Measurements from ENCODE around the gene AUP1.
A peak's percentile ranks its signal among the peaks of the same experiment; 100 is the strongest.
"Not testable (repeated sequence)": the region's sequence is repeated elsewhere in the genome, so short reads cannot be mapped to it uniquely, and the experiment has no call there.

AUP1 gene, protein sequence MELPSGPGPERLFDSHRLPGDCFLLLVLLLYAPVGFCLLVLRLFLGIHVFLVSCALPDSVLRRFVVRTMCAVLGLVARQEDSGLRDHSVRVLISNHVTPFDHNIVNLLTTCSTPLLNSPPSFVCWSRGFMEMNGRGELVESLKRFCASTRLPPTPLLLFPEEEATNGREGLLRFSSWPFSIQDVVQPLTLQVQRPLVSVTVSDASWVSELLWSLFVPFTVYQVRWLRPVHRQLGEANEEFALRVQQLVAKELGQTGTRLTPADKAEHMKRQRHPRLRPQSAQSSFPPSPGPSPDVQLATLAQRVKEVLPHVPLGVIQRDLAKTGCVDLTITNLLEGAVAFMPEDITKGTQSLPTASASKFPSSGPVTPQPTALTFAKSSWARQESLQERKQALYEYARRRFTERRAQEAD

DNA sequence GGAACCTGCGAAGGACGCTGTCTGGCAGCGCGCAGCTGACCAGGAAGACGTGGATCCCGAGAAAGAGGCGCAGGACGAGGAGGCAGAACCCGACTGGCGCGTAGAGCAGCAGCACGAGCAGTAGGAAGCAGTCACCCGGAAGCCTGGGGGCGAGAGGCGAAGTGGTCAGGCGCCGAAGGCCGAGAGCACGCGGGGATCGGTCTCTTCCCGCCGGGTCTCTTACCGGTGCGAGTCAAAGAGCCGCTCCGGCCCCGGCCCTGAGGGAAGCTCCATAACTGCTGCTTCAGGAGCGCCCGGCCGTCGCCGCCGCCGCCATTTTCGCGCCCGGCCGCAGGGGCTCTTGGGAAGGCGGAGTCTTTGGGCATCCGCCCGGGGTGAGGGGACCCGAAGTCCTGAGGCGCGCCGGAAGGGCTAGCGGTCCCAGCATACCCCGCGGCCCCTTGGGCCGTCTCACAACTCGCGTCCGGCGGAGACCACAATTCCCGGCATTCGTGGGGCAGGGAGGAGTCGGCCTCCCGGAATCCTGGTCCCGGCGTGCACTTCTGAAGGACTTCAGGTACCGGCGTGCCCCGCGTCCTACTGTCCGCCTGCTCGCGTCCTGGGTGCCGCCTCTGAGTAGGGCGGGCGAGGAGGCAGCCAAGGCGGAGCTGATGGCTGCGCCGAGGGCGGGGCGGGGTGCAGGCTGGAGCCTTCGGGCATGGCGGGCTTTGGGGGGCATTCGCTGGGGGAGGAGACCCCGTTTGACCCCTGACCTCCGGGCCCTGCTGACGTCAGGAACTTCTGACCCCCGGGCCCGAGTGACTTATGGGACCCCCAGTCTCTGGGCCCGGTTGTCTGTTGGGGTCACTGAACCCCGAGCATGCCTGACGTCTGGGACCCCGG, at the start of gene AUP1, which contains the start of gene HTRA2:
TSS of gene AUP1 (minus strand) at position 350 of the 882 bp plus-strand sequence. CDS start at position 273, 77 bp downstream.
TSS of gene HTRA2 (plus strand) at position 577 of the 882 bp plus-strand sequence. CDS start at position 651, 74 bp downstream.
- DNase-seq (ENCODE audit: low spot score) = peak; percentile 93

- no peak for DNase-seq (ENCODE audit: low spot score)
Observed at GRCh38 chr2:74578408-74578807, 48.9 kb upstream of the AUP1 start.

- no peak for DNase-seq (ENCODE audit: low spot score)
Observed at GRCh38 chr2:74577448-74577847, 47.9 kb upstream of the AUP1 start.

DNA sequence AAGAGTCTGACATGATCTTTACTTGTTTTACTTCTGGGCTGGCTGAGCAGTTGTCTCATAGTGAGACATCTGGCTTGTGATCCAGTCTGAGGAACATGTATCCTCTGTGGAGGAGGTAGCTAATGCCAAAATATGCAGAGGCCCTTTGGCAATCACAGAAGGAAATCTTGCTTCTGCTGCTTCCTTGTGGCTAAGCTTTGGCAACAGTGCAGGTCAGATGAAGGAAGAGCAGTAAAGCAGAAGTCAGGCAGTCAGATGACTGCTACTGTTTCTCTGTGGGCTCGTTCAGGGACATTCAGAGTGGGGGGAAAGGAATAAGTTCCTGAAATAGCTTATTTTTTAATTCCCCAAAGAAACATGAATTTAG, 47.3 kb upstream of the AUP1 start:
- DNase-seq (ENCODE audit: low spot score) = no peak

GRCh38 chr2:74576211-74576862, 46.8 kb upstream of the AUP1 start:
- no peak for DNase-seq (ENCODE audit: low spot score)

DNA sequence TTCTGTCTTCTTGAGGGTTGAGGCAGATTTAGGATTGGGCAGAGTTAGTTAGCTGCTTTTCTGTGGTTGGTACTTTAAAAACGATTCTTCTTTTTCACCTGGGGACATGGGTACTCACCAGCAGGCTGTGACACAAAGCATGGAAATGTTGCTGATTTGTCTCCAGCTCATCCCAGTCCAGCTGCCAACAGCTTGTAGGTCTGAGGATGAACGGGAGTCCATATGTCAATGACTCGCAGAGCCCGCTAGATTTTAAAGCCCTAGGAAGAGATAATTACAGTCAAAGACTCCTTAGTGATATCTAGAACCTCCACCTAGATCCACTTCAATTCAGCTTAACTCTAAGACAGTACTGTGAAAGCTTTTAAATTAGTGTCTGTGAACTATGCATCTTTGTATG, 45.8 kb upstream of the AUP1 start:
- DNase-seq (ENCODE audit: low spot score) = no peak

DNA sequence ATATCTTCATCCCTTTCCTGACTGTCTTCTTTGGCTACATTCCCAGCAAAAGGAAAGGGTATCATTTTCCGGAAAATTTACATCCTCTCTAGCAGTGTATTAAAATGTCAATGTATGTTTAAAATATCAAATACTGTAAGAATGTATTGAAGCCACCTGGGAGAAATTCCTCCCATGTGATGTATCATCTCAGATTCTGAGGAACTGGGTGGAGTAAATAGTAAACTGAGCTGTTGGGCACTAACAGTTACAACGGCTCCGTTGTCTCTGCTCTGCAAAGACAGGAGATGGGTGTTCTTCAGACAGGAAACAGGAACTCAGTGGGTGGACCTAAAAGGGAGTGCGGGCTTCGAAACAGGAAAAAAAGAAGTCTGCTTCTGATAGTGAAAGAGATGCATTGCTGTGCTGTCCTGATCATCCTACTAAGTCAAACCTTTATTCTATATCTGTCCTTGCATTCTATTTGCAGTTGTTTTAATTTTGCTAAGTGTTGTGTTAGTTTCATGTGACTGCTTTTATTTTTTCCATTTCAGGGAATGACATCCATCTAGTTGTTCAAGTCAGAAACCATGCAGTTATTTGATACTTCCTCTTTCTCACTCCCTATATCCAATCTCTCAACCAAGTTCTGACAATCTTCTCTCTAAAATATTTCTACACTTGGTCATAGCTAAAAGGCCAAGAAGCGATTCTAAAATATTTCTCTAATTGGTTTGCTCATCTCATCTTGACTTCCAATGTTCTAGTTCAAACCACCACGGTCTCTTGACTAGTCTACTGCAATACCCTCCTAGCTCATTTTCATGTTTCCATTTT, 44.4 kb upstream of the AUP1 start:
- DNase-seq (ENCODE audit: low spot score) = peak; percentile 63

DNA sequence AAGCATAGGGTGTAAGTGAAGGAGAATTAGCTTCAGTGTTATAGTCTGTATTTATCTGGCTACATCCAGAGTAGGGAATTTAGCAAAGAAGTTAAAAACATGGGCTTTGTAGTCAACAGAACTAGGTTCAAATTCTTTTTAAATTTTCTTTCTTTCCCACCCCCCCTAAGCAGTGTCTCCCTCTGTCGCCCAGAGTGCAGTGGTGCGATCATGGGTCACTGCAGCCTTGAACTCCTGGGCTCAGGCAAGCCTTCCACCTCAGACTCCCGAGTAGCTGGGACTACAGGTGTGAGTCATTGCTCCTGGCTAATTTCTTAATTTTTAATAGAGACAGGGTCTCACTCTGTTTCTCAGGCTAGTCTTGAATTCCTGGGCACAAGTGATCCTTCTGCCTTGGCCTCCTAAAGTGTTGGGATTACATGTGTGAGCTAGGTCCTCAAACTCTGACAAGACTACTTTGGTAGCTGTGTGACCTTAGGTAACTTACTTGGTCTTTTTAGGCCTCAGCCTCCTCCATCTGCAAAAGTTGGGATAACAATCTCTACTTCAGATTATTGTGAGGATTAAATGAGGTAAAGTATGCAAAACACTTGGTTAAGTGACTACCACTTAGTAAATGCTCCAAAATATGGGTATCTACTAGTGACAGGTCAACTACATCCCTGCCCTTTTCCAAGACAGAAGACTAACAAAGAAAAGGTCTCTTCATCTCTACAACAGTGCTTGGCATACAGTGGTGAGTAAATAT, 42.8 kb upstream of the AUP1 start:
- DNase-seq (ENCODE audit: low spot score) = no peak

DNA sequence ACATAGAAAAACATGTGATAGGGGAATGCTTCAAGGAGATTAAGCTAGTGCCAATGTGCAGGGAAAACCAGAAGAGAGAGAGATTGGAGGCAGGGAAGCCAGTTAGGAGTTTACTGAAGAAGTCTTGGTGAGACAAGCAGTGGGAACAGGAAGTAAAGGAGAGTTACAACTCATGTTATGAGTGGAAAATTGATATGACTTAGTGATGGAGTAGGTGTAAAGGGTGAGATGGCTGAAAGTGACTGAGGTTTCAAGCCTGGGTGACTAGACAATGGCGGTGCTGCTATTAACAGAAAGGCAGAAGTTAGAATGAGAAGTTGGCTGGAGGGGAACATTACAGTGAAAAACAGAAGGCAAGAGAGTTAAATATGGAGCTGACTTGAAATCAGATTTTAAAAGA, 41.6 kb upstream of the AUP1 start:
- DNase-seq (ENCODE audit: low spot score) = peak; percentile 65

DNA sequence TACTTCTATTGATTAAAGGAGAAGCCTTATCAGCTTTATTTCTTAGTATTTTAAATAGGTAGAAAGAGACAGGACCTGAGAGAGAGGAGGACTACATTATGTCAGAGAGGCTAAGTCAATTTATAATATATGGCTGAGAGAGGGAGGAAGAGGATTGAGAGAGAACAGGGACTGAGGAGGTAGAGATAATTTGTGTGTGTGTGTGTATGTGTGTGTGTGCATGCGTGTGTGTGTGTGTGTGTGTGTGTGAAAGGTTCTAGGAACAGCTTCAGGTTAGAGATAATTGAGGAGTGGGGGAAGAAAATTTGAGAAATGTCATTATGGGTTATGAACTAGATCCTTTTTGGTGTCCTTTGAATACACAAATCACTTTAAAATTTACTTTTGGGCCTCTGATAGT, 40.2 kb upstream of the AUP1 start:
- DNase-seq (ENCODE audit: low spot score) = no peak

- DNase-seq (ENCODE audit: low spot score) = no peak
Observed at GRCh38 chr2:74567881-74568280, 38.4 kb upstream of the AUP1 start.

- no peak for DNase-seq (ENCODE audit: low spot score)
Observed at GRCh38 chr2:74566754-74567085, 37.2 kb upstream of the AUP1 start.

DNA sequence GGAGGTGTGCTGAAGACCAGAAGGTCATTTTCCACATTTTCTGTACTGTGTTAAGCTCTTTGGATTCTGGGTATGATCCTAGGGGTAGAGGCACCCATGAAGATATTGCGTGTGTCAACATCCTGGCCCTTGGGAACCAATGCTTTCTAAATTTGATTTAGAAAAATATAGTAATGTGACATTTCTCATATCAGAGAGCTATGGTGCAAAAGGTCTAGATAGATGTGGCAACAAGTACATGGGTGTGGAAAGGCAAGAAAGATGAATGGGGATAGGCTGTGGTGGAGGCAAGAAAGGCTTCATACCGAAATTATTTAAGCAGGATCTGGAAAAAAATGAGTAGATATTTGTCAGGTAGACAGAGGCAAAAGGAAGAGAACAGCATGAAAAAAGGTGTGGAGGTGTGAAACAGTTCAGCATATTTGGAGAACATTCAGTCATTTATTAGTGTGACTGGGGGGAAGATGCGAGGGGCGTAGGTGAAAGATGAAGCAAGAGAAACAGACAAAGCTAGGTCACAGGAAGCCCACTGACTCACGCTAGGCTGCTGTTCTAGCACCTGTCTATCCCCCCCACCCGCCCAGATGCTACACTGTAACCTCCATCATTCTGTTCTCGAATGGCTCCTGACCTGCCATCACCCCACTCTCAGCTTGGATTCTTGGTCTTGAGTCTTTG, 36.7 kb upstream of the AUP1 start:
- no peak for DNase-seq (ENCODE audit: low spot score)

DNA sequence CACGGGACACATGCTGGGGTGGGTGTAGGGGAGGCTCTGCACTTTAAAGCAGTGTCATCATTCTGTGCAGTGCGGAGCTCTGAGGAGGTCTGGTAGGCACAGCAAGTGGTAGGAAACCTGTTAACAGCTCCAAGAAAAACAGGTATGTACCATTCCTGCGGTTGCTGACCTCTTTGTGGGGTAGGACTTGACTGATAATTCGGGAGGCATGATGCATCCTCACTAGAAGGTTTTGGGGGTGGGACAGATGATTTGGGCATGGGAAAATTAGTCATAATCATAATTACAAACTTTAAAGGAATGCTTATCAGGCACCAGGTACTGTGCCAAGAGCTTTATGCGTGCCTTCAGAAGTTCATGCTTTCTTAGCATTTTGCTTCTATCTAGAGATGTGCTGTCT, 34.7 kb upstream of the AUP1 start:
- no peak for DNase-seq (ENCODE audit: low spot score)

GRCh38 chr2:74562126-74562775, 32.7 kb upstream of the AUP1 start:
- DNase-seq (ENCODE audit: low spot score) = no peak

DNA sequence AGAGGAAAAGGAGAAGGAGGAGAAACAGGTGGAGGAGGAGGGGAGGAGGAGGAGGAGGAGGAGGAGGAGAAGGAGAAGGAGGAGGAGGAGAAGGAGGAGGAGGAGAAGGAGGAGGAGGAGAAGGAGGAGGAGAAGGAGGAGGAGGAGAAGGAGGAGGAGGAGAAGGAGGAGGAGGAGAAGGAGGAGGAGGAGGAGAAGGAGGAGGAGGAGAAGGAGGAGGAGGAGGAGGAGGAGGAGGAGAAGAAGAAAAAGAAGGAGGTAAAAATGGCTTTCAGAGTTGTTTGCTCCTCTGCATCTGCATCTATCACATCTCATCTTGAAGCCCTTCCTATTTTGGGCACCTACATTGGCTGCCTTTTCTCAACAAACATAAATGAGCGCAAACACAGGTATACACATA, 31.5 kb upstream of the AUP1 start:
- not testable (repeated sequence) for DNase-seq (ENCODE audit: low spot score)

DNA sequence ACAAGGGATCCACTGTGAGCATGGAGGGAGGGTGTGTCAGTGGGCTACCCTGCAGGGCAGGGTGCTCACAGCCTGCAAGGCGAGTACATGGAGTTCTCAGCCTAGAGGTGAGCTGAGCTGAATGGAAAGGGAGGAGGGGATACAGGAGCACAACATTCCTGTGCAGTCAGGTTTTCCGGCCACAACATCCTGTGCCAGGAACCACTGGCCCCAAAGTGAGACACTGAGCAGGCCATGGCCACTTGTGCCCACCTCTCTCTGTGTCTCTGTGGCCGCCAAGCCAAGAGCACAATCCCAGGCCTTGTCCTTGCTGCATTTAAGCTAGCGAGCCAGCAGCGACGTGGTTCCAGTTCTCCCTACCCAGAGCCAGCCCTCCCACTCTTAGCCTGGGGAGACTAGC, 31.1 kb upstream of the AUP1 start:
- DNase-seq (ENCODE audit: low spot score) = no peak

DNA sequence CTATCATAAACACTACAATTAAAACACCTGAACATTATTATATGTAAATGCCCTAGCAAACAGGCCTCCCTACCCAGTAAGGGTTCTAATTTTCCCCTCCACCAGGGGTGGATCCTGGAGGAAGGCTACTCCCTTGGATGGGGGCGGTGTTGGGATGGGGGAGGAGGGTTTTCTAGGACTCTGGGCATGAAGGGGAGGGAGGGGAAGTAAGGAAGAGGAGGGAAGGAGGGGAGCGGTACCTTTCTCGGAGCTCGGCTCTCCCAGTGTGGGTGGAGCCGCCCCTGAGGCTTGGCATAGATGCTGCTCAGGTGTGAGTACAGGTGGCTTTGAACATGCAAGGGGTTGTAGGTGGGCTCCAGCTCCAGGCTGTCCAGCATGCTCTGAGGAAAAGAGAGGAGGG, 30.4 kb upstream of the AUP1 start:
- no peak for DNase-seq (ENCODE audit: low spot score)

- DNase-seq (ENCODE audit: low spot score) = no peak
Observed at GRCh38 chr2:74558284-74559230, 29.1 kb upstream of the AUP1 start.

Measured in germinal center (tissue), 1 donor.